ENCODE results near the gene BRMS1L.

- TF ChIP-seq, protein P1, sequence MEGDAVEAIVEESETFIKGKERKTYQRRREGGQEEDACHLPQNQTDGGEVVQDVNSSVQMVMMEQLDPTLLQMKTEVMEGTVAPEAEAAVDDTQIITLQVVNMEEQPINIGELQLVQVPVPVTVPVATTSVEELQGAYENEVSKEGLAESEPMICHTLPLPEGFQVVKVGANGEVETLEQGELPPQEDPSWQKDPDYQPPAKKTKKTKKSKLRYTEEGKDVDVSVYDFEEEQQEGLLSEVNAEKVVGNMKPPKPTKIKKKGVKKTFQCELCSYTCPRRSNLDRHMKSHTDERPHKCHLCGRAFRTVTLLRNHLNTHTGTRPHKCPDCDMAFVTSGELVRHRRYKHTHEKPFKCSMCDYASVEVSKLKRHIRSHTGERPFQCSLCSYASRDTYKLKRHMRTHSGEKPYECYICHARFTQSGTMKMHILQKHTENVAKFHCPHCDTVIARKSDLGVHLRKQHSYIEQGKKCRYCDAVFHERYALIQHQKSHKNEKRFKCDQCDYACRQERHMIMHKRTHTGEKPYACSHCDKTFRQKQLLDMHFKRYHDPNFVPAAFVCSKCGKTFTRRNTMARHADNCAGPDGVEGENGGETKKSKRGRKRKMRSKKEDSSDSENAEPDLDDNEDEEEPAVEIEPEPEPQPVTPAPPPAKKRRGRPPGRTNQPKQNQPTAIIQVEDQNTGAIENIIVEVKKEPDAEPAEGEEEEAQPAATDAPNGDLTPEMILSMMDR (IDR thresholded peaks at IDR 0.05) = no peak
- TF ChIP-seq POLR2A (IDR thresholded peaks at IDR 0.05) = no peak
Observed at GRCh38 chr14:35855876-35856481, 29.8 kb downstream of the BRMS1L start.

Measured in adrenal gland (tissue), 5 donors.